ENCODE results near the gene ZBTB32. TPM values are rescaled to one million over a fixed set of nuclear protein-coding genes. Genes with fewer than 3 reads are reported as not detected.

Gene ZBTB32
- total RNA-seq, 1 experiment from 2014 or later, result not detected

GRCh38 chr19:35751839-35752745, 47.7 kb downstream of the ZBTB32 start:
- DNase-seq (ENCODE audit: low spot score), result no peak

GRCh38 chr19:35752746-35753350, 48.5 kb downstream of the ZBTB32 start:
- no peak for DNase-seq (ENCODE audit: low spot score)

GRCh38 chr19:35753634-35754369, 49.4 kb downstream of the ZBTB32 start:
- no peak for DNase-seq (ENCODE audit: low spot score)

- no peak for DNase-seq (ENCODE audit: low spot score)
These were observed 50.2 kb downstream of the ZBTB32 start for GRCh38 chr19:35754370-35755130.

GRCh38 chr19:35755131-35755549, 50.8 kb downstream of the ZBTB32 start:
- DNase-seq (ENCODE audit: low spot score), result no peak

GRCh38 chr19:35755550-35756376, 51.4 kb downstream of the ZBTB32 start:
- DNase-seq (ENCODE audit: low spot score), result no peak

- DNase-seq (ENCODE audit: low spot score), result no peak
These were observed 52.2 kb downstream of the ZBTB32 start, which contains the start of gene HSPB6 for GRCh38 chr19:35756377-35757230. HSPB6 (minus strand) TSS chr19:35757029; CDS start chr19:35757008, 21 bp downstream.

- DNase-seq (ENCODE audit: low spot score), result no peak
These were observed 52.9 kb downstream of the ZBTB32 start for GRCh38 chr19:35757231-35757748.

- DNase-seq (ENCODE audit: low spot score), result peak; percentile 100
These were observed 53.6 kb downstream of the ZBTB32 start, which contains the start of gene PROSER3 for GRCh38 chr19:35757749-35758608. PROSER3 (plus strand) TSS chr19:35758176; CDS start chr19:35758216, 40 bp downstream.

- no peak for DNase-seq (ENCODE audit: low spot score)
These were observed 55.3 kb downstream of the ZBTB32 start for GRCh38 chr19:35759697-35760096.

- no peak for DNase-seq (ENCODE audit: low spot score)
These were observed 56.5 kb downstream of the ZBTB32 start for GRCh38 chr19:35760711-35761349.

GRCh38 chr19:35764432-35765315, 60.3 kb downstream of the ZBTB32 start:
- no peak for DNase-seq (ENCODE audit: low spot score)
